Nephron (organoid): Measurements from ENCODE around the gene SPARC.

ENCODE experiments used
- H3K27ac Mint-ChIP-seq, 3 experiments: 2 replicates each; pipeline ENCODE4 v1.8.0; 2020; ENCODE audit warnings: mixed read lengths in 3 of 3, mild to moderate bottlenecking in 2 of 3, moderate library complexity in 1 of 3
- H3K27me3 Mint-ChIP-seq: 2 replicates; pipeline ENCODE4 v1.8.0; 2021; ENCODE audit warnings: low read depth, mild to moderate bottlenecking, moderate library complexity, mixed read lengths
- H3K36me3 Mint-ChIP-seq: 2 replicates; pipeline ENCODE4 v1.8.0; 2020; ENCODE audit warnings: low read depth, mixed read lengths
- H3K4me1 Mint-ChIP-seq: 2 replicates; pipeline ENCODE4 v1.8.0; 2020; ENCODE audit warnings: mixed read lengths
- H3K4me3 Mint-ChIP-seq, 3 experiments: 2 replicates each; pipeline ENCODE4 v1.8.0; 2020; ENCODE audit warnings: mild to moderate bottlenecking in 3 of 3, mixed read lengths in 3 of 3, moderate library complexity in 2 of 3
- H3K9me3 Mint-ChIP-seq: 2 replicates; pipeline ENCODE4 v1.8.0; 2020; ENCODE audit warnings: mixed read lengths
- TF ChIP-seq, protein P1 (sequence below), 3 experiments: fragments of 200-600 bp; sonication (generic); IDR thresholded peaks; one replicate each; pipeline ENCODE4 v1.5.0; 2021; ENCODE audit warnings: antibody characterized with exemption in 3 of 3; ENCODE audit not compliant: unreplicated experiment in 3 of 3

Gene SPARC

DNA sequence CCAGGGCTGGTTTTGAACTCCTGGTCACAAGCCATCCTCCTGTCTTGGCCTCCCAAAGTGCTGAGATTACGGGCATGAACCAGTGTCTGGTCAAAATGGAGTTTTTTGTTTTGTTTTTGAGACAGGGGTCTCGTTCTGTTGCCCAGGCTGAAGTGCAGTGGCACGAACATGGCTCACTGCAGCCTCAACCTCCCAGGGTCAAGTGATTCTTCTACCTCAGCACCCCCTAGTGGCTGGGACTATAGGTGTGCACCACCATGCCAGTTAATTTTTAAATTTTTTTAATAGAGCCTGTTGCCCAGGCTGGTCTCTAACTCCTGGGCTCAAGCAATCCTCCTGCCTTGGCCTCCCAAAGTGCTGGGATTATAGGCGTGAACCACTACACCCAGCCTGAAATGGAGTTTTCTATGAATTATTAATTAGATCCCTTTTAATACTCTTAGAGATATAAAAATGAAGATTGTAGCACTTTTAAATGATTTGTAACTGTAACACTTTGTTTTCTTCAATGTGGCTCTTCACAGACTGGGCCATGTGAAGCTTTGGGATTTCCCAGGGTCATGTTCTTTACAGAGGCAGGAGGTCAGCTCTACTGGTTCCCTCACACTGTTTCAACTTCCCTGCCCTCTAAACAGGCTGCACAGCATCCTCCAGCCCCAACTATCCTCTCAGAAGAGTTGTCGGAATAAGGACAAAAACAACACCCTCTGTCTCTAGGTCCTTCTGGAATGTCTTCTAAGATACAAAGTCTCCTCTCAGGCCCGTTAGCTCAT is 32.7 kb upstream of the SPARC start:
- Mint-ChIP-seq H3K36me3 (no peaks in the 10 kb centered on the region), H3K4me1 (peaks cover 51% of the 10 kb centered on the region), H3K4me3 (no peak overlapping the region), H3K27ac (peak overlapping the region in 2 of 3 experiments; percentile 90 to 96), H3K27me3 (no peaks in the 10 kb centered on the region), H3K9me3 (no peaks in the 10 kb centered on the region)
- TF ChIP-seq, protein P1, sequence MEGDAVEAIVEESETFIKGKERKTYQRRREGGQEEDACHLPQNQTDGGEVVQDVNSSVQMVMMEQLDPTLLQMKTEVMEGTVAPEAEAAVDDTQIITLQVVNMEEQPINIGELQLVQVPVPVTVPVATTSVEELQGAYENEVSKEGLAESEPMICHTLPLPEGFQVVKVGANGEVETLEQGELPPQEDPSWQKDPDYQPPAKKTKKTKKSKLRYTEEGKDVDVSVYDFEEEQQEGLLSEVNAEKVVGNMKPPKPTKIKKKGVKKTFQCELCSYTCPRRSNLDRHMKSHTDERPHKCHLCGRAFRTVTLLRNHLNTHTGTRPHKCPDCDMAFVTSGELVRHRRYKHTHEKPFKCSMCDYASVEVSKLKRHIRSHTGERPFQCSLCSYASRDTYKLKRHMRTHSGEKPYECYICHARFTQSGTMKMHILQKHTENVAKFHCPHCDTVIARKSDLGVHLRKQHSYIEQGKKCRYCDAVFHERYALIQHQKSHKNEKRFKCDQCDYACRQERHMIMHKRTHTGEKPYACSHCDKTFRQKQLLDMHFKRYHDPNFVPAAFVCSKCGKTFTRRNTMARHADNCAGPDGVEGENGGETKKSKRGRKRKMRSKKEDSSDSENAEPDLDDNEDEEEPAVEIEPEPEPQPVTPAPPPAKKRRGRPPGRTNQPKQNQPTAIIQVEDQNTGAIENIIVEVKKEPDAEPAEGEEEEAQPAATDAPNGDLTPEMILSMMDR (IDR thresholded peaks at IDR 0.05; ENCODE audit: unreplicated experiment in 3 of 3) = peak in 2 of 3 experiments; percentile 23 to 28

DNA sequence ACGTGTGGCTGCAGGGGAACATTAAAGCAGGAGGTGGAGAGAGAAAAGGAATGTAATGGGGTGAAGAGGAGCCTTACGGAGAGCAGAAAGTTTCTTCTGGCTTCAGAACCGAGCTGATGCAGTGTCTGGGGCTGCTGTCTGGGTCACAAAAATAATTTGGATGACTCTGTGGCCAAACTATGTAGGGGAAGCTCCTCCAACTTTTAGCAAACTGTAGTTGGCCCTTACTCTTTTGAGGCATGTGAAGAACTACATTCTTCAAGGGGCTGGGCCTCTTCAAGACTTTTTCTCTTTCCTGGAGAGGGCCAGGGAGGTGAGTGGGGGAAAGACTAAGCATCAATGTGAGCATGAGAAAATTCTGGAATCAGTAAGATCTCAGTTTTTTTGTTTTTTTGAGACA is 31.9 kb upstream of the SPARC start:
- Mint-ChIP-seq H3K9me3 (no peaks in the 10 kb centered on the region), H3K36me3 (no peaks in the 10 kb centered on the region), H3K4me1 (peaks cover 50% of the 10 kb centered on the region), H3K4me3 (no peak overlapping the region), H3K27ac (peak overlapping the region; percentile 4 to 96 (median 90)), H3K27me3 (no peaks in the 10 kb centered on the region)
- TF ChIP-seq, protein P1 (IDR thresholded peaks at IDR 0.05; ENCODE audit: unreplicated experiment in 3 of 3) = no peak

DNA sequence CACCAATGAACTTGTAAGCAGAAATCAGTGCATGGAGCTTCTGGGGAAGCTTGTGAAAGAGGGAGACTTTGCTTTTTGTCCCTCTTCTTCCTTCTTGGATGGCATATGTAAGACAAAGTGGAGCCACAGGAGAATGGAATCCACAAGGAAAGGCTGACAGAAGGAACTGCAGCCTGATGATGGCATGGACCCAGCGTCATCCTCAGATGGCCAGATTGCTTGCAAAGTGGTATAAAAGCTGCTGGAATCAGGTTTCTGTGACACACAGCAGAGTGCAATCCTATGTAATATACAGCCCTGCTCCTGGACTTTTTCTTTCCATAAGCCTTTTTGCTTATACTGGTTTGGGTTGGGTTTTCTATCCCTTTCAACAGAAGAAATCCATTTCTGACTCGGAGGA is 31.4 kb upstream of the SPARC start:
- TF ChIP-seq, protein P1 (IDR thresholded peaks at IDR 0.05; ENCODE audit: unreplicated experiment in 3 of 3) = no peak
- no peaks in the 10 kb centered on the region for H3K36me3 Mint-ChIP-seq
- no peaks in the 10 kb centered on the region for H3K9me3 Mint-ChIP-seq
- H3K4me1 Mint-ChIP-seq = peaks cover 50% of the 10 kb centered on the region
- H3K27me3 Mint-ChIP-seq = no peaks in the 10 kb centered on the region
- H3K27ac Mint-ChIP-seq = peak overlapping the region; percentile 4 to 96 (median 90)
- H3K4me3 Mint-ChIP-seq = no peak overlapping the region

DNA sequence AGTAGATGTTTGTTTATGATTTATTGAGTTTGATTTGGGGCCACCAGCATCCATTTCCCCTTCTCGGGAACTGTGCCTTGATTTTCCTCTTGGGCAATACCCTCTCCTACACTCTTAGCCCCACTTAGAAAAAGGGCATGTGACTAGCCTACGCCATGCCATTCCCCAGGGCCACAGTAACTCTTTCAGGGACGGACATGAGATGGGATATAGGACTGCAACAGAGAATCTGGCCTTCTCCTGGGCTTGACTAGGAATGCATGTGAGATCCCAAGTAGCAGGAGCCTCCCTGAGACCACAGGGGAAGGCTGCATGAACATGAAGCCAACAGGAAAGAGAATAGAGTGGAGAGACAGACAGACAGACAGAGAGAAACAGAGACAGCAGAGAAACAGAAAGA is 30.7 kb upstream of the SPARC start:
- Mint-ChIP-seq H3K9me3 (peaks cover 5% of the 10 kb centered on the region), H3K4me3 (no peak overlapping the region), H3K27ac (peak overlapping the region in 2 of 3 experiments; percentile 90 to 96), H3K4me1 (peaks cover 50% of the 10 kb centered on the region), H3K27me3 (no peaks in the 10 kb centered on the region), H3K36me3 (no peaks in the 10 kb centered on the region)
- TF ChIP-seq, protein P1 (IDR thresholded peaks at IDR 0.05; ENCODE audit: unreplicated experiment in 3 of 3) = no peak

DNA sequence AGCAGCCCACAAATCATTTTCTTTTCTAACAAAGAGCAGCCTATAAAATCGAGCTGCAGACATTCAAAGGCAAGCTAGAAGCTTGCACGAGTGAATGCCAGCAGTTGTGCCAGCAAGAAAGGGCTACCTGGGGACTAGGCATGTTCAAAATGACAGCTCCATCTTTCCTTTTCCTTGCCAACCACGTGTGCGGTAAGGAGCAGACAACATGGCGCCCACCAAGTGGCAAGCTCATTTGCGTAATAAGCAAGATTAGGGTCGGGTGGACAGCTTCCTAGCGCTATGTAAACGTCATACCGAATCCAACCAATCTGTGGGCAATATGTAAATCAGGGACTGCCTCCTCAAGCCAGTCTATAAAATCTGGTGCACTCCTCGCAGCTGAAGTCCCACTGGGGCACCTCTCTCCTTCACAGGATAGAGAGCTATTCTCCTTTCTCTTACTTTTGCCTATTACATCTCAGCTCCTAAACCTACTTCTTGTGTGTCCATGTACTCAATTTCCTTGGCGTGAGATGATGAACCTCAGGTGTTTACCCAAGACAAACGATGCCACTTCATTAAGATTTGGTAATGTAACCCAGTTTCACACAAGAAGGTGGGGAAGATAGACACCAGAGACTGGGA is 22.5 kb upstream of the SPARC start:
- TF ChIP-seq, protein P1 (IDR thresholded peaks at IDR 0.05; ENCODE audit: unreplicated experiment in 3 of 3) = no peak
- Mint-ChIP-seq H3K27ac (peak overlapping the region in 1 of 3 experiments; percentile 22), H3K4me1 (peaks cover 22% of the 10 kb centered on the region)

More for the DNA sequence above, 22.5 kb upstream of the SPARC start:
- no peaks in the 10 kb centered on the region for H3K36me3 Mint-ChIP-seq
- no peak overlapping the region for H3K4me3 Mint-ChIP-seq
- peaks cover 7% of the 10 kb centered on the region for H3K9me3 Mint-ChIP-seq
- H3K27me3 Mint-ChIP-seq = no peaks in the 10 kb centered on the region
